HepG2 (cell line): Measurements from ENCODE around the gene ATP2C2. TPM values are rescaled to one million over a fixed set of nuclear protein-coding genes. Genes with fewer than 3 reads are reported as not detected.

Experiments used
- ATF7-NPFF ChIP-seq: sonication (generic); formaldehyde crosslinking; IDR thresholded peaks from 2 replicates; pipeline ENCODE4 v1.8.1; 2023; ENCODE audit warnings: mild to moderate bottlenecking, low read depth, missing genetic modification reagents, moderate library complexity
- DR1 ChIP-seq: sonication (generic); formaldehyde crosslinking; IDR thresholded peaks from 2 replicates; pipeline ENCODE4 v1.8.0; 2021; ENCODE audit warnings: mild to moderate bottlenecking, missing genetic modification reagents, inconsistent platforms
- KDM4B ChIP-seq: sonication (generic); formaldehyde crosslinking; IDR thresholded peaks from 2 replicates; pipeline ENCODE4 v1.4.0; 2020; ENCODE audit warnings: missing genetic modification reagents
- NBN ChIP-seq: fragments of 450-650 bp; conservative IDR thresholded peaks from 2 replicates; pipeline ENCODE4 v1.6.1; 2017
- NCOR1 ChIP-seq: fragments of 200-600 bp; sonication (generic); IDR thresholded peaks from 2 replicates; pipeline ENCODE4 v1.7.0; 2017; ENCODE audit warnings: antibody characterized with exemption, low read length, borderline replicate concordance
- NFIC ChIP-seq: IDR thresholded peaks from 2 replicates; pipeline ENCODE4 v1.6.1; 2012; ENCODE audit warnings: mild to moderate bottlenecking, low read length, inconsistent platforms
- NR2F1 ChIP-seq, 2 experiments: fragments of 450-650 bp in 1 of 2; formaldehyde crosslinking in 1 of 2; IDR thresholded peaks; 2 replicates each; pipeline versions ENCODE4 v1.5.0 to v1.6.1; 2016 to 2020; ENCODE audit warnings: mild to moderate bottlenecking in 1 of 2, missing compliant biosample characterization in 1 of 2, missing genetic modification reagents in 1 of 2, moderate library complexity in 1 of 2
- SMAD3 ChIP-seq: sonication (generic); formaldehyde crosslinking; IDR thresholded peaks from 2 replicates; pipeline ENCODE4 v1.4.0; 2020; ENCODE audit warnings: missing genetic modification reagents
- SUZ12 ChIP-seq: fragments of 150-350 bp; IDR thresholded peaks from 2 replicates; pipeline ENCODE4 v1.6.1; 2014; ENCODE audit warnings: low read depth, low read length
- TGIF2 ChIP-seq: IDR thresholded peaks from 2 replicates; pipeline ENCODE4 v1.6.1; 2016; ENCODE audit warnings: control low read depth, missing compliant biosample characterization
- ZEB1 ChIP-seq: IDR thresholded peaks from 2 replicates; pipeline ENCODE4 v1.6.1; 2012; ENCODE audit warnings: mild to moderate bottlenecking, low read depth, inconsistent platforms; ENCODE audit not compliant: insufficient replicate concordance
- ZNF296 ChIP-seq: sonication (generic); formaldehyde crosslinking; conservative IDR thresholded peaks from 2 replicates; pipeline ENCODE4 v1.5.0; 2020; ENCODE audit warnings: mild to moderate bottlenecking, missing genetic modification reagents
- ZNF34 ChIP-seq: sonication (generic); formaldehyde crosslinking; IDR thresholded peaks from 2 replicates; pipeline ENCODE4 v1.4.0; 2020; ENCODE audit warnings: mild to moderate bottlenecking, missing genetic modification reagents, borderline replicate concordance
- ZNF547 ChIP-seq: sonication (generic); formaldehyde crosslinking; IDR thresholded peaks from 2 replicates; pipeline ENCODE4 v1.5.1; 2020; ENCODE audit warnings: mild to moderate bottlenecking, missing genetic modification reagents
- polyA plus RNA-seq, 8 experiments: library from polyadenylated mRNA; depleted of rRNA in 3 of 8; stranded (reverse) in 7 of 8; unstranded in 1 of 8; fragments of >200 nt; fragmentation: Illumina TruSeq in 4 of 8; extraction: Trizol in 4 of 8; gene quantifications; 2 replicates each; pipeline versions ENCODE4 v1.2.1 to v1.2.3, GENCODE V29; 2011 to 2016; ENCODE audit warnings: low read depth in 4 of 8, missing spikeins in 1 of 8, mixed read lengths in 1 of 8; ENCODE audit not compliant: insufficient read depth in 1 of 8
- total RNA-seq, 5 experiments: library from RNA; depleted of rRNA; stranded (reverse); fragments of >200 nt; fragmentation: Illumina TruSeq; extraction: Trizol; gene quantifications; 2 replicates each; pipeline ENCODE4 v1.2.3, GENCODE V29; 2016; ENCODE audit warnings: low read depth in 1 of 5
- TF ChIP-seq, protein P1 (sequence below): sonication (generic); formaldehyde crosslinking; IDR thresholded peaks from 2 replicates; pipeline ENCODE4 v1.4.0; 2020; ENCODE audit warnings: mild to moderate bottlenecking, missing genetic modification reagents
- TF ChIP-seq, protein P2 (sequence below): sonication (generic); formaldehyde crosslinking; IDR thresholded peaks from 2 replicates; pipeline ENCODE4 v1.5.0; 2020; ENCODE audit warnings: missing genetic modification reagents
- TF ChIP-seq, protein P3 (sequence below): IDR thresholded peaks from 2 replicates; pipeline ENCODE4 v1.6.1; 2016; ENCODE audit warnings: missing biosample characterization, missing genetic modification reagents, low read depth
- TF ChIP-seq, protein P4 (sequence below): sonication (generic); formaldehyde crosslinking; IDR thresholded peaks from 2 replicates; pipeline ENCODE4 v1.4.0; 2020; ENCODE audit warnings: mild to moderate bottlenecking, missing genetic modification reagents

The ATP2C2 gene
- total and polyA plus RNA-seq, 2 of the 13 experiments (the other 11 are each of a cell fraction or from before 2014, with no cell fraction given) = 0.07 TPM; not detected in 1

DNA sequence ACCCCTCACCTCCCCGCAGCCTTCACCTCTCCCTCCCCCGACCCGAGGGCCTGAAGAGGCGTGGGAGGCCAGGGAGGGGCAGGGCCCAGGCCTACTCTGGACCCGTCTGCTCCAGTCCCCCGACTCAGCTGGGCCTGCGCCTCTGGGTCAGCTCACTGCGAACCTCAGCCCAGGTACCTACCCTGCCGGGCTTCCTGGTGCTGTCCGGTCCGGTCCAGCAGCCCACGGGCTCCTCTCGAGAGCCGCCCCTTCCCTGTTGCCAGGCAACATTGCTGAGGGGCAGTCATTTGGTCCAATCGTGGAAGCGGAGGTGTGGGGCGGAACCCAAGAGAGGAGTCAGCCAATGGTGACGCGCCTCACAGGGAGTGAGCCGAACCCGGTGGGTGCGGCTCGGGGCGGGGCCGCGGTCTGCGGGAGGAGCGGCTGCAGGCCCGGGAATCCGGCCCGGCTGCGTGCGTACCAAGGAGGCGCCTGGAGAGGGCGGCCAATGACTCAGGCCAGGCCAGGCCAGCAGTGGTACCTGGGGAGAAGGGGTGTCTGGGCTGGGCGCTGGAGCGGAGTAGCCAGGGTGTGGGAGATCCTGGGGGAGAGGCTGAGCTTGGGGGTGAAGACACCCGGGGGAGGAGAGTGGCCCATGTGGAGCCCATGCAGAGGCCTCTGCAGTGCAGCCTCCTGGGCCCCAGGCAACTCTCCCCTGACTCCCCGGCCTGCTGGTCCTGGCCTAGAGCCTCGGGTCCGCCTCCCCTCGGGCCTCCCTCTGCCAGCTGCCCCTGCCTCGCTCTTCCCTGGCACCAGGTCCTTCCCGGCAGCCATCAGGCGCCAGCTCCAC lies 136.3 kb downstream of the ATP2C2 start, which contains the start of gene MEAK7 (continued):
- TF ChIP-seq, protein P1, sequence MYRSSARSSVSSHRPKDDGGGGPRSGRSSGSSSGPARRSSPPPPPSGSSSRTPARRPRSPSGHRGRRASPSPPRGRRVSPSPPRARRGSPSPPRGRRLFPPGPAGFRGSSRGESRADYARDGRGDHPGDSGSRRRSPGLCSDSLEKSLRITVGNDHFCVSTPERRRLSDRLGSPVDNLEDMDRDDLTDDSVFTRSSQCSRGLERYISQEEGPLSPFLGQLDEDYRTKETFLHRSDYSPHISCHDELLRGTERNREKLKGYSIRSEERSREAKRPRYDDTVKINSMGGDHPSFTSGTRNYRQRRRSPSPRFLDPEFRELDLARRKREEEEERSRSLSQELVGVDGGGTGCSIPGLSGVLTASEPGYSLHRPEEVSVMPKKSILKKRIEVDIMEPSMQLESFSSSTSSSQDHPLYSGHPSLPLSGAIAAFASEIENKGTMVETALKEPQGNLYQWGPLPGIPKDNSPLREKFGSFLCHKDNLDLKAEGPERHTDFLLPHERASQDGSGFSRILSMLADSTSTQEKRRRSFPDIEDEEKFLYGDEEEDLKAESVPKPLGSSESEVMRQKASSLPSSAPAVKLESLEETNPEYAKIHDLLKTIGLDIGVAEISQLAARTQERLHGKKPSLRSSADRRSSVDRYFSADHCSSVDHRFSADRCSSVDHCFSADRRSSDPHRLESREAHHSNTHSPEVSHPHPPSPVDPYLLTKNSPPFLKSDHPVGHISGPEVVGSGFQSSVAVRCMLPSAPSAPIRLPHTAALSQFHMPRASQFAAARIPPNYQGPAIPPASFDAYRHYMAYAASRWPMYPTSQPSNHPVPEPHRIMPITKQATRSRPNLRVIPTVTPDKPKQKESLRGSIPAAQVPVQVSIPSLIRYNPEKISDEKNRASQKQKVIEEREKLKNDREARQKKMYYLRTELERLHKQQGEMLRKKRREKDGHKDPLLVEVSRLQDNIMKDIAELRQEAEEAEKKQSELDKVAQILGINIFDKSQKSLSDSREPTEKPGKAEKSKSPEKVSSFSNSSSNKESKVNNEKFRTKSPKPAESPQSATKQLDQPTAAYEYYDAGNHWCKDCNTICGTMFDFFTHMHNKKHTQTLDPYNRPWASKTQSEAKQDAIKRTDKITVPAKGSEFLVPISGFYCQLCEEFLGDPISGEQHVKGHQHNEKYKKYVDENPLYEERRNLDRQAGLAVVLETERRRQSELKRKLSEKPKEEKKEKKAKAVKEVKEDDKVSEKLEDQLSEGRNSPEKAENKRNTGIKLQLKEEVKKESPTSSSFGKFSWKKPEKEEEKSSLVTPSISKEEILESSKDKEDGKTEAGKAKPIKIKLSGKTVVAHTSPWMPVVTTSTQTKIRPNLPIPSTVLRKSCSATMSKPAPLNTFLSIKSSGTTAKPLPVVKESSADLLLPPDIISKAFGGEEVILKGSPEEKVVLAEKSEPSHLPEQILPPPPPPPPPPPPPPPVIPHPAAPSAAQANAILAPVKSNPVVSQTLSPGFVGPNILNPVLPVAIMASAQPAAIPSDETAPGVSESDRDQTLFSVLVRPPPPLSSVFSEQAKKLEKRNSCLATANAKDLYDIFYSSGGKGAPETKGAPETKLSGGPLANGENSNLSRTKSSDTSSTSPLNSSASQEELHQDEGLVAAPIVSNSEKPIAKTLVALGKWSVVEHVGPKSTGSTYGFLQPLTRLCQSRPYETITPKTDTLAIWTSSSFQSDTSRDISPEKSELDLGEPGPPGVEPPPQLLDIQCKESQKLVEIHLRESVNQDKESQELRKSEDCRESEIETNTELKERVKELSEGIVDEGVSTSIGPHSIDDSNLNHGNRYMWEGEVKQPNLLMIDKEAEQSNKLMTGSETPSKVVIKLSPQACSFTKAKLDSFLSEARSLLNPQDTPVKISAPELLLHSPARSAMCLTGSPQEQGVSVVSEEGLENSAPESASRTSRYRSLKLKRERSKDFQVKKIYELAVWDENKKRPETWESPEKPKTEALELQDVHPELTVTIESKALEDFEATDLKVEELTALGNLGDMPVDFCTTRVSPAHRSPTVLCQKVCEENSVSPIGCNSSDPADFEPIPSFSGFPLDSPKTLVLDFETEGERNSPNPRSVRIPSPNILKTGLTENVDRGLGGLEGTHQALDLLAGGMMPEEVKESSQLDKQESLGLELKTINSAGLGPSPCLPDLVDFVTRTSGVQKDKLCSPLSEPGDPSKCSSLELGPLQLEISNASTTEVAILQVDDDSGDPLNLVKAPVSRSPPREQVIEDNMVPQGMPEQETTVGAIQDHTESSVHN (CRISPR knock-in tag) = no peak
- TF ChIP-seq SUZ12 (no peak), NR2F1 (CRISPR knock-in tag; IDR thresholded peaks at IDR 0.05) (no peak), NCOR1 (no peak), TGIF2 (CRISPR knock-in tag) (peak; percentile 75), ZNF547 (CRISPR knock-in tag) (peak; percentile 61; the same call in 1 of the 2 replicates), ZNF34 (no peak), SMAD3 (CRISPR knock-in tag) (no peak), KDM4B (CRISPR knock-in tag) (peak; percentile 44; the same call in 1 of the 2 replicates), NBN (no peak), ATF7-NPFF (CRISPR knock-in tag) (peak; percentile 79), ZEB1 (no peak), ZNF296 (CRISPR knock-in tag) (no peak), NFIC (no peak), DR1 (peak; percentile 79)
- TF ChIP-seq, protein P2, sequence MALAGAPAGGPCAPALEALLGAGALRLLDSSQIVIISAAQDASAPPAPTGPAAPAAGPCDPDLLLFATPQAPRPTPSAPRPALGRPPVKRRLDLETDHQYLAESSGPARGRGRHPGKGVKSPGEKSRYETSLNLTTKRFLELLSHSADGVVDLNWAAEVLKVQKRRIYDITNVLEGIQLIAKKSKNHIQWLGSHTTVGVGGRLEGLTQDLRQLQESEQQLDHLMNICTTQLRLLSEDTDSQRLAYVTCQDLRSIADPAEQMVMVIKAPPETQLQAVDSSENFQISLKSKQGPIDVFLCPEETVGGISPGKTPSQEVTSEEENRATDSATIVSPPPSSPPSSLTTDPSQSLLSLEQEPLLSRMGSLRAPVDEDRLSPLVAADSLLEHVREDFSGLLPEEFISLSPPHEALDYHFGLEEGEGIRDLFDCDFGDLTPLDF (CRISPR knock-in tag) = peak; percentile 52; the same call in 1 of the 2 replicates
- TF ChIP-seq, protein P3, sequence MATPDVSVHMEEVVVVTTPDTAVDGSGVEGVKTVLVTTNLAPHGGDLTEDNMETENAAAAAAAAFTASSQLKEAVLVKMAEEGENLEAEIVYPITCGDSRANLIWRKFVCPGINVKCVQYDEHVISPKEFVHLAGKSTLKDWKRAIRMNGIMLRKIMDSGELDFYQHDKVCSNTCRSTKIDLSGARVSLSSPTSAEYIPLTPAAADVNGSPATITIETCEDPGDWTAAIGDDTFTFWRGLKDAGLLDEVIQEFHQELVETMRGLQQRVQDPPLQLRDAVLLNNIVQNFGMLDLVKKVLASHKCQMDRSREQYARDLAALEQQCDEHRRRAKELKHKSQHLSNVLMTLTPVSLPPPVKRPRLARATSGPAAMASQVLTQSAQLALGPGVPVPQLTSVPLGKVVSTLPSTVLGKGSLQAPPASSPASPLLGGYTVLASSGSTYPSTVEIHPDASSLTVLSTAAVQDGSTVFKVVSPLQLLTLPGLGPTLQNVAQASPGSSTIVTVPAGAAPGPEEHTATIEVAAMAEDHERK (CRISPR knock-in tag) = no peak
- TF ChIP-seq, protein P4, sequence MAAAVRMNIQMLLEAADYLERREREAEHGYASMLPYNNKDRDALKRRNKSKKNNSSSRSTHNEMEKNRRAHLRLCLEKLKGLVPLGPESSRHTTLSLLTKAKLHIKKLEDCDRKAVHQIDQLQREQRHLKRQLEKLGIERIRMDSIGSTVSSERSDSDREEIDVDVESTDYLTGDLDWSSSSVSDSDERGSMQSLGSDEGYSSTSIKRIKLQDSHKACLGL (CRISPR knock-in tag) = peak; percentile 82; the same call in 1 of the 2 replicates
